Ectodermal cell (in vitro differentiated cells): ENCODE measurements around the gene CHADL.

Experiments used
- H3K27ac ChIP-seq: 2 replicates; pipeline ENCODE4 v1.7.0; 2013; ENCODE audit warnings: mild to moderate bottlenecking, low read depth, low read length; ENCODE audit not compliant: insufficient read depth, poor library complexity, severe bottlenecking
- H3K27me3 ChIP-seq: 2 replicates; pipeline ENCODE4 v1.7.0; 2013; ENCODE audit warnings: mild to moderate bottlenecking, low read length; ENCODE audit not compliant: insufficient read depth, control insufficient read depth, poor library complexity, severe bottlenecking
- H3K36me3 ChIP-seq: one replicate; pipeline ENCODE4 v1.7.0; 2013; ENCODE audit warnings: low read length; ENCODE audit not compliant: control insufficient read depth, insufficient read depth
- H3K4me1 ChIP-seq: one replicate; pipeline ENCODE4 v1.7.0; 2013; ENCODE audit warnings: low read length; ENCODE audit not compliant: control insufficient read depth, insufficient read depth
- H3K4me3 ChIP-seq: 2 replicates; pipeline ENCODE4 v1.7.0; 2013; ENCODE audit warnings: low read depth, low read length, control low read depth; ENCODE audit not compliant: insufficient read depth
- H3K9me3 ChIP-seq: 2 replicates; pipeline ENCODE4 v1.7.0; 2013; ENCODE audit warnings: mild to moderate bottlenecking, low read length, moderate library complexity; ENCODE audit not compliant: control insufficient read depth
- WGBS, 2 experiments: methylation state at CpG; one replicate each; pipeline ENCODE4 v1.1.7; 2013; ENCODE audit warnings: missing lambda C conversion rate in 2 of 2; 5-methylcytosine and 5-hydroxymethylcytosine counted together

The CHADL gene

DNA sequence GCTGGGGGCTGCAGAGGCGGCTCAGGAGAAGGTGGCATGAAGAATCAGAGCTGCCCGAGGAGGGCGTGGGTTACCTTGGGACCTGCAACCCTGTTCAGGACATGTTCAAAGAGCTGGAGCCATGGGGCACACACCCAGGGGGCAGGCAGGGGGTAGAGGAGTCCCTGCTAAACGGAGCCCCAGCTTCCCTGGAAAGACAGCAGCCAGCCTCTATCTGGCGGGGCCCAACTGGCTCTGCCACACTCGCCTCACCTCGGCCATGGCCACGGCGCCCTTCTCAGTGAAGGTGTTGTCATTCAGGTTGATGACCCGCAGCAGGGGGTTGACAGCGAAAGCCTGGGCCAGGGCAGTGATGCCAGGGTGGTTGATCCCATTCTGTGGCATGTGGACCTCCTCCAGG, 17.0 kb upstream of the CHADL start:
- 93 to 95% methylated on average over 11 of the region's 11 CpGs for WGBS, 2 experiments
- H3K9me3 ChIP-seq = no peaks in the 10 kb centered on the region
- H3K27ac ChIP-seq = no peak overlapping the region
- peaks cover 74% of the 10 kb centered on the region for H3K36me3 ChIP-seq
- peaks cover 8% of the 10 kb centered on the region for H3K4me1 ChIP-seq
- no peaks in the 10 kb centered on the region for H3K27me3 ChIP-seq
- no peak overlapping the region for H3K4me3 ChIP-seq

DNA sequence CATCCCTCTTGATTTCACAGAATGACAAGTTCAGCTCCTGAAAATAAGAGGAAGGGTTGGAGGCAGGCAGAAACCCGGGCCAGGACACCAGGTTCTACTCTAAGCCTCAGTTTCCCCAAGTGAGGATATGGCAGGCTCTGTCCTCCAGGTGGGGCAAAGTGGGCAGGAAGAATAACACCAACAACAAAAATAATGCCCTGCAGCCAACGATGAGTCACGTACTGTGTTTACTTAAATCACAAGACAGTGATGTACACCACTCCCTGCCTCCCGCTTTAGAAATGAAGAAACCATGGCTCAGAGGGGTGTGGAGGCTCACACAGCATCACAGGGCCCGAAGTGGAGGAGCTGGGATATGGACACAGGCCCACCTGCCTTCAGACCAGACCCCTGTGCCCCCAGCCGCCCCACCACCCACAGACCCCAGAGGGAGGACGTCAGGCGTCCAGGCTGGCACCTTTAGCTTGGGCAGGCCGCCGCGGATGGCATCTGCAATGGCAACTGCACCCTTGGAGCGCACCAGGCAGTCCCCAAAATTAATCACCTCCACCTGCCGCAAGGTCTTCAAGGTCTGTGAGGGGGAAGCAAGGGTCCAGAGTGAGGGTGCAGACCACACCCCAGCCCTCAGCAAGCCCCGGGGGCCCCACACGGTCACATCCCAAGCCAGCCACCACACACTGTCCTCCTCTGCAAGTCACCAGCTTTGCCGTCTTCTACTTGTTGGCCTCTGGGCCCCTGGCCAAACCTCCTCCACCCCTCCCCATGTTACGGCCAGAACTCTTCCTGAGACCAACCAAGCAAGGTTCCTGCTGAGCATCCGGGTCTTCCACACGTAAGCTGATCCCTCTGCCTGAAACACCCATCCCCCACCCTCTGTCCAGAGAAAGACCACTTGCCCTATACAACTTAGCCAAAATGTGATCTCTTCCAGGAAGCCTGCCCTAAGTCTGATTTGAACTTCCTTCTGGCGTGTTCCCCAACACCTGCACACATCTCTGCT, 15.8 kb upstream of the CHADL start:
- 82 to 83% methylated on average over 20 of the region's 20 CpGs for WGBS, 2 experiments
- Histone ChIP-seq H3K4me1 (peaks cover 8% of the 10 kb centered on the region), H3K27me3 (no peaks in the 10 kb centered on the region), H3K27ac (no peak overlapping the region), H3K9me3 (no peaks in the 10 kb centered on the region), H3K36me3 (peaks cover 65% of the 10 kb centered on the region), H3K4me3 (no peak overlapping the region)

GRCh38 chr22:41254230-41254629, 13.5 kb upstream of the CHADL start:
- Histone ChIP-seq H3K36me3 (peaks cover 64% of the 10 kb centered on the region), H3K27me3 (no peaks in the 10 kb centered on the region), H3K4me3 (no peak overlapping the region), H3K4me1 (peaks cover 8% of the 10 kb centered on the region), H3K27ac (no peak overlapping the region), H3K9me3 (no peaks in the 10 kb centered on the region)
- WGBS, 2 experiments = 94 to 95% methylated on average over 7 of the region's 7 CpGs

DNA sequence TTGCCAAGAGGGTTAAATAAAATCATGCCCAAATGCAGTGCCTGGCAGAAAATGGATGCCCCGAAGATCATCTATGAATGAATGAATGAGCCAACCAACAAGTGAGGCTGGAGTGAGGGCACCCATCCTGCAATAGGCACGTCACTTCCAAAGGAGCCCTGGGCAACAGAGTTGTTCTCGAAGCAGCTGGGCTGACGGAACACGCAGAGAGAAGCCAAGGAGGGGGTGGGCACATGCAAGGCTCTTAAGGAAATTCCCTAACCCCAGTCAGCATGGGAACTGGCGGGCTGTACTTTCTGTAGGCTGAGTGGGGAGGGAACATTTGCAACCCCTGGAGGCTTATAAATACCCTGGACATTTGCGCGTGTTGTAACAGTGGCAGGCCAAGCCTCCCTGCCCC, 11.6 kb upstream of the CHADL start:
- H3K9me3 ChIP-seq = no peaks in the 10 kb centered on the region
- no peak overlapping the region for H3K4me3 ChIP-seq
- no peaks in the 10 kb centered on the region for H3K27me3 ChIP-seq
- no peak overlapping the region for H3K27ac ChIP-seq
- peaks cover 57% of the 10 kb centered on the region for H3K36me3 ChIP-seq
- peaks cover 4% of the 10 kb centered on the region for H3K4me1 ChIP-seq
- 96 to 97% methylated on average over 8 of the region's 8 CpGs for WGBS, 2 experiments

GRCh38 chr22:41250127-41250526, 9.4 kb upstream of the CHADL start:
- Histone ChIP-seq H3K9me3 (no peaks in the 10 kb centered on the region), H3K27me3 (no peaks in the 10 kb centered on the region), H3K27ac (no peak overlapping the region), H3K4me3 (no peak overlapping the region), H3K36me3 (peaks cover 47% of the 10 kb centered on the region), H3K4me1 (no peaks in the 10 kb centered on the region)
- WGBS, 2 experiments = 95% methylated on average over 12 of the region's 12 CpGs

DNA sequence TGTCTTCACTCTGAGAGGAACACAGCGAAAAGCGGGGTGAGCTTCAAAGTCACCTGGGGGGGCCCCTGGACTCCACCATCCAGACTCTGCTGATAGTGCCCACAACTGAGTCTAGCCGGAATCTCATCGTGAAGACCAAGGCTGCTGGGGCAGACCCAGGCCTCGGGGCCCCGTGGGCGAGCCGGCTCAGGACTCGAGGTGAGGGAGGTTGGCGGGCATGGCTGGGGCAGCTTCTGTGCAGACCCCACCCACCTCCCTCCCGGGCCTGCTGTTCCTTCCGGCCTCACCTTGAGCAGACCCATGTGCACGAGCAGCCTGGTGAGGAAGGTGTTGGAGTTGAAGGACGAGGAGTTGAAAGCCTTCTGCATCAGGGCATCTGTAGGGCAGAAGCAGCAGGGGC, 8.7 kb upstream of the CHADL start:
- Histone ChIP-seq H3K9me3 (no peaks in the 10 kb centered on the region), H3K27me3 (no peaks in the 10 kb centered on the region), H3K36me3 (peaks cover 43% of the 10 kb centered on the region), H3K4me3 (no peak overlapping the region), H3K27ac (no peak overlapping the region), H3K4me1 (no peaks in the 10 kb centered on the region)
- 96 to 97% methylated on average over 14 of the region's 14 CpGs for WGBS, 2 experiments

GRCh38 chr22:41248758-41249157, 8.0 kb upstream of the CHADL start:
- H3K4me1 ChIP-seq = no peaks in the 10 kb centered on the region
- no peaks in the 10 kb centered on the region for H3K27me3 ChIP-seq
- no peak overlapping the region for H3K27ac ChIP-seq
- H3K36me3 ChIP-seq = peaks cover 43% of the 10 kb centered on the region
- WGBS, 2 experiments = 95 to 98% methylated on average over 10 of the region's 10 CpGs
- H3K9me3 ChIP-seq = no peaks in the 10 kb centered on the region
- H3K4me3 ChIP-seq = no peak overlapping the region

- H3K36me3 ChIP-seq = peaks cover 39% of the 10 kb centered on the region
- no peak overlapping the region for H3K4me3 ChIP-seq
- H3K27me3 ChIP-seq = no peaks in the 10 kb centered on the region
- no peaks in the 10 kb centered on the region for H3K9me3 ChIP-seq
- 96 to 97% methylated on average over 15 of the region's 15 CpGs for WGBS, 2 experiments
- H3K27ac ChIP-seq = no peak overlapping the region
- no peaks in the 10 kb centered on the region for H3K4me1 ChIP-seq
Measured at GRCh38 chr22:41248314-41248713, 7.6 kb upstream of the CHADL start.

DNA sequence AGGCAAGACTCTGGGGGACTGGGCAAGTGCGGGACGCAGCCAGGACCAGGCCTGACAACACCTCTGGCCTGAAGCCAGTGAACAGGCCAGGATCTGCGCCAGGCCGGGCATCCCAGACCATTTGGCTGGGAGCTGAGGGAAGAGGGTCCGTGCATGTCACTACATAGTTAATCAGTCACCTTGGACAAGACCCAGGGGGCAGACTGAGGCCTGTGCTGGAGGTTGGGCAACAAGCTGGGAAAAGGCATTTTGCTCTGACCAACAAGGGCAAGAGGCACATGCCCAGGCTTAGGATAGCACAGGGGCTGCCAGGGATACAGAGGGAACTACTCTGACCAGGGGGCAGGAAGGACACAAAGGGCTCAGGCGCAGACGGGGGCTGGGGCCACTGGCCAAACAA, 7.0 kb upstream of the CHADL start:
- 88% methylated on average over 7 of the region's 7 CpGs for WGBS, 2 experiments
- peaks cover 33% of the 10 kb centered on the region for H3K36me3 ChIP-seq
- no peak overlapping the region for H3K4me3 ChIP-seq
- H3K9me3 ChIP-seq = no peaks in the 10 kb centered on the region
- H3K27me3 ChIP-seq = no peaks in the 10 kb centered on the region
- no peak overlapping the region for H3K27ac ChIP-seq
- H3K4me1 ChIP-seq = no peaks in the 10 kb centered on the region

DNA sequence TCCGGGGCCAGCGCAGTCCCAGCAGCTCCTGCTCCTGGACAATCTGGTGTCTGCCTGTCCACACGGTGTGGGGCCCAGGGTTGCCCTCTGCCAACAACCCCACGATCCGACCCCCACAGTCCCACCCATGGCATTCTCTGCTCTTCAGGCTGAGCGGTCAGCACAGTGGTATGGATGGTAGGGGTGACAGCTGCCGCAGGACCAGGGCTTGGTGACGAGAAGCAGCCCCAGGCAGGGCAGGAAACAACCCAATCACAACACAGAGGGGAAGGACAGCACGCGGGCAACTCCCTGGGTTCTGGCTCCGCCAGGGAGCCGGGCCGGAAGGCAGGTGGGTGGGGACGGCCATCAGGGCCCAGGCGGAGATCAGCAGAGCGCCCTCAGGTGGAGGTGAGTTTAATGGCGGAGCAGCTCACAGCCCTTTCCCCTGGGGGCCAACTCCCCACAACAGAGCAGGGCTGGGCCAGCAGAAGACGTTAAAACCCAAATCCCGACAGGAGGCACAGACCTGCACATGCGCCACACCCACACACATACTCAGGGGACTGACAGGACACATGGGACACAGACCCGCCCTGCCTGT, 5.3 kb upstream of the CHADL start:
- Histone ChIP-seq H3K9me3 (no peaks in the 10 kb centered on the region), H3K4me3 (no peak overlapping the region), H3K36me3 (peaks cover 30% of the 10 kb centered on the region), H3K4me1 (peaks cover 1% of the 10 kb centered on the region), H3K27me3 (no peaks in the 10 kb centered on the region), H3K27ac (no peak overlapping the region)
- WGBS, 2 experiments = 91% methylated on average over 21 of the region's 21 CpGs
